WERI-Rb-1 (cell line): ENCODE data around the gene SERPINA12.

ENCODE experiments used
- DNase-seq: peaks from one replicate; pipeline ENCODE4 v3.0.0-alpha.2; 2020
- H3K27ac ChIP-seq: fragments of 250-450 bp; sonication (Bioruptor Pico); 2 replicates; pipeline ENCODE4 v1.5.1; 2020; ENCODE audit warnings: mild to moderate bottlenecking, moderate library complexity
- H3K27me3 ChIP-seq: fragments of 250-450 bp; sonication (Bioruptor Pico); 2 replicates; pipeline ENCODE4 v1.5.1; 2021; ENCODE audit warnings: mild to moderate bottlenecking, low read depth, moderate library complexity; ENCODE audit not compliant: insufficient read depth, severe bottlenecking
- H3K36me3 ChIP-seq: fragments of 250-450 bp; sonication (Bioruptor Pico); 2 replicates; pipeline ENCODE4 v1.5.1; 2020; ENCODE audit warnings: mild to moderate bottlenecking, moderate library complexity
- H3K4me3 ChIP-seq: 2 replicates; pipeline ENCODE4 v1.5.1; 2011; ENCODE audit warnings: low read depth, mild to moderate bottlenecking, control low read depth, low read length
- H3K9me3 ChIP-seq: fragments of 250-450 bp; sonication (Bioruptor Pico); 2 replicates; pipeline ENCODE4 v1.5.1; 2021; ENCODE audit warnings: mild to moderate bottlenecking, moderate library complexity; ENCODE audit not compliant: severe bottlenecking
- TF ChIP-seq, protein P1 (sequence below): IDR thresholded peaks from 2 replicates; pipeline ENCODE4 v1.5.1; 2011; ENCODE audit warnings: low read depth, mild to moderate bottlenecking, control low read depth, inconsistent platforms, low read length

The SERPINA12 gene

GRCh38 chr14:94499673-94500072, 9.6 kb downstream of the SERPINA12 start:
- Histone ChIP-seq H3K36me3 (no peaks in the 10 kb centered on the region), H3K27me3 (peaks cover 78% of the 10 kb centered on the region), H3K4me3 (no peak overlapping the region), H3K27ac (no peak overlapping the region), H3K9me3 (no peaks in the 10 kb centered on the region)
- DNase-seq: no peak
- TF ChIP-seq, protein P1, sequence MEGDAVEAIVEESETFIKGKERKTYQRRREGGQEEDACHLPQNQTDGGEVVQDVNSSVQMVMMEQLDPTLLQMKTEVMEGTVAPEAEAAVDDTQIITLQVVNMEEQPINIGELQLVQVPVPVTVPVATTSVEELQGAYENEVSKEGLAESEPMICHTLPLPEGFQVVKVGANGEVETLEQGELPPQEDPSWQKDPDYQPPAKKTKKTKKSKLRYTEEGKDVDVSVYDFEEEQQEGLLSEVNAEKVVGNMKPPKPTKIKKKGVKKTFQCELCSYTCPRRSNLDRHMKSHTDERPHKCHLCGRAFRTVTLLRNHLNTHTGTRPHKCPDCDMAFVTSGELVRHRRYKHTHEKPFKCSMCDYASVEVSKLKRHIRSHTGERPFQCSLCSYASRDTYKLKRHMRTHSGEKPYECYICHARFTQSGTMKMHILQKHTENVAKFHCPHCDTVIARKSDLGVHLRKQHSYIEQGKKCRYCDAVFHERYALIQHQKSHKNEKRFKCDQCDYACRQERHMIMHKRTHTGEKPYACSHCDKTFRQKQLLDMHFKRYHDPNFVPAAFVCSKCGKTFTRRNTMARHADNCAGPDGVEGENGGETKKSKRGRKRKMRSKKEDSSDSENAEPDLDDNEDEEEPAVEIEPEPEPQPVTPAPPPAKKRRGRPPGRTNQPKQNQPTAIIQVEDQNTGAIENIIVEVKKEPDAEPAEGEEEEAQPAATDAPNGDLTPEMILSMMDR: no peak

GRCh38 chr14:94498215-94498614, 11.1 kb downstream of the SERPINA12 start:
- Histone ChIP-seq H3K27me3 (peaks cover 78% of the 10 kb centered on the region), H3K4me3 (no peak overlapping the region), H3K36me3 (no peaks in the 10 kb centered on the region), H3K27ac (no peak overlapping the region), H3K9me3 (no peaks in the 10 kb centered on the region)
- TF ChIP-seq, protein P1: no peak
- no peak for DNase-seq

GRCh38 chr14:94494085-94494484, 15.2 kb downstream of the SERPINA12 start:
- TF ChIP-seq, protein P1: no peak
- no peaks in the 10 kb centered on the region for H3K9me3 ChIP-seq
- H3K36me3 ChIP-seq: no peaks in the 10 kb centered on the region
- no peak overlapping the region for H3K27ac ChIP-seq
- DNase-seq: no peak
- H3K27me3 ChIP-seq: peaks cover 87% of the 10 kb centered on the region
- H3K4me3 ChIP-seq: no peak overlapping the region

DNA sequence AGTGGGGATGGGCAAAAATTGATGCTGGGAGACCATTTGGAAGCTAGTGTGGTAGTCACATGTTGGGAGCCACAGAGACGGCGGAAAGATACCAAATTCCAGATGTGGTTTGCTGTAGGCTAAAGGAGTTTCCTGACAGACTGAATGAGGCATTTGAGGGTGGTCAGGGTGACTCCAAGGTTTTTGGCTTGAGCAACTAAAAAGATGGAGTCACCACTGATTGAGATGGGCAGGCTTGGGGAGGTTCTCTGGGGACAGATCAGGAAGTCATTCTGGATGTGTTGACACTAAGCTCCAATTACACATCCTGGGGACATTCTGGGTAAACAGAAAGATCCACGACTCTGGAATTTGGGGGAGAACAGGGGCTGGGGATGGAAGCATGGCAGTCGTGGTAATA, 17.8 kb downstream of the SERPINA12 start:
- no peak for DNase-seq
- Histone ChIP-seq H3K4me3 (no peak overlapping the region), H3K27me3 (peaks cover 96% of the 10 kb centered on the region), H3K36me3 (no peaks in the 10 kb centered on the region), H3K9me3 (no peaks in the 10 kb centered on the region), H3K27ac (no peak overlapping the region)
- TF ChIP-seq, protein P1: no peak

GRCh38 chr14:94489336-94489735, 19.9 kb downstream of the SERPINA12 start:
- Histone ChIP-seq H3K4me3 (no peak overlapping the region), H3K27me3 (peaks cover 100% of the 10 kb centered on the region), H3K9me3 (no peaks in the 10 kb centered on the region), H3K36me3 (no peaks in the 10 kb centered on the region), H3K27ac (no peak overlapping the region)
- TF ChIP-seq, protein P1: no peak
- no peak for DNase-seq

DNA sequence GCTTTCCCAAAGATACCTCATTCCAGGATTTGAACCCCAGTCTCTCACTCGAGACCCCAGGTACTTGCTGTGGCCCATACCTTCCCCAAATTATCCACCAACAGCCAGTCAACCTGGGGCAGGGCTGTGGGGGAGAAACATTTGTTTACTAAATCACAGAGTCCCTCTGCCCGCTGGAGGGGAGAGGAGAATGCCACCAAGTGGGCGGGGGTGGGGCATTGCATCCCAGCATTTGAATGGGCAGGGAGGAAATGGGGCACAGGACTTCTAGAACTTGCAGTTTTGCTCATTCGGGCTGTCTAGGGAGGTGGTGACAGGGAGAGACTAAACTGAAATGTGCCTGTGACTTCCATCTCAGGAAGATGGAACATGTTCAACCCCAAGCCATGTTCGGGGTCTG, 22.4 kb downstream of the SERPINA12 start:
- DNase-seq: no peak
- TF ChIP-seq, protein P1: no peak
- Histone ChIP-seq H3K9me3 (no peaks in the 10 kb centered on the region), H3K27ac (no peak overlapping the region), H3K27me3 (peaks cover 92% of the 10 kb centered on the region), H3K4me3 (no peak overlapping the region), H3K36me3 (no peaks in the 10 kb centered on the region)
